A204.1 (cell line): ENCODE data around the gene CA10.

ENCODE experiments used
- FAIRE-seq: peaks from 2 replicates; lab custom pipeline; 2012; peaks lifted over from hg19 to GRCh38; lab: Jason Lieb, UNC

CA10 gene

DNA sequence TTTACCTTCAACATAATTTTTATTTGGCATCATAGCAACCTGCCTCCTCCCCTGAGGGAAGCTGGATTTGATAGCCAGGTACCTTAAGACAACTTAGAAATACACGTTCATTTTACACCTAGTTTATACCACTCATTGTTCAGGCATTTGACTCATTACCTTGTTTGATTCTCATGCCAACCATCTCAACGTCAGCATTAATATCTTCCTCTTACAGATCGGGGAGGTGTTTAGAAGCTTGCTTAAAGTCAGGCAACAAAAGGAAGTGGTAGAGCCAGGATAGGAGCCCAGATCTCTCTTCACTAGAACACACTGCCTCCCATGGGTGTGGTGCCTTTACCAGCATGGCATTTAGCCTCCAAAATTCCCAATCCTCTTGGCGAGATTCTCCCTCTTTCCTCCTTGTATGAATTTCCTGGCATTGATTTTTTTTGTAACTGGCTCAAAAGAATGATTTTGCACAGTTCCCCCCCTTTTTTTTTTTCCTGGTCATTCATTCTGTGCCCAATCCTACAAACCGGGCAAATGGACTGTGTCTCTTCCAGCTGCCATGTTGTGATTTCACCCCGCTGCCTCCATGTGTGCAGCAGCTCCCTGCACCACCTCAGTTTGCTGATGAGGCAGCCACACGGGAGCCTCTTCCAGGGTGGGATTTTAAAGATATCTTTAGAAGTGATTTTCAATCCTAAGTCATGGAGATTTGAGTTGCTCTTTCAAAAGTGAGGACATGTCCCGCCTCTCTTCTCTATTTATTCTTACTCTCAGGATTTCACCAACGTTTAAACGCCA is 514.6 kb downstream of the CA10 start:
- FAIRE-seq: no peak

DNA sequence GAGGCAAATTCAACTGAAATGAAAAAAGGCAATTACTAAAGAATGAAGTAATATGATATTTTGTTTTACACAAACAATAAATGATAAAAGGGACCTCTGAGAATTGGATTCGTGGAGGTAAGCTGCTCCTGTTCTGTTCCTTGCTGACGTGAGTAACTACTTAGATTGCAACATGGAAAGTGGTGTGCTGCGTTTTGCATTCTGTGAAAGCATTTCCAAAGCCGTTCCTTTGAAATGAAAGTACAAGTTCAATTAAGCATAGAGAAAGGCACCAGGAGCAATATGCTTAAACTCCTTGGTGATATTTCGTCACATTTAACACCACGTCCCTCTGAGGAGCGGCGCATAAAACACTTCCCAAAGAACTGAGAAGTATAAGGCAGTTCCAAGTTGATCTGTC is 516.5 kb downstream of the CA10 start:
- no peak for FAIRE-seq

- no peak for FAIRE-seq
Measured at GRCh38 chr17:51640108-51640622, 518.3 kb downstream of the CA10 start.

- no peak for FAIRE-seq
Measured at GRCh38 chr17:51638971-51639370, 519.5 kb downstream of the CA10 start.

DNA sequence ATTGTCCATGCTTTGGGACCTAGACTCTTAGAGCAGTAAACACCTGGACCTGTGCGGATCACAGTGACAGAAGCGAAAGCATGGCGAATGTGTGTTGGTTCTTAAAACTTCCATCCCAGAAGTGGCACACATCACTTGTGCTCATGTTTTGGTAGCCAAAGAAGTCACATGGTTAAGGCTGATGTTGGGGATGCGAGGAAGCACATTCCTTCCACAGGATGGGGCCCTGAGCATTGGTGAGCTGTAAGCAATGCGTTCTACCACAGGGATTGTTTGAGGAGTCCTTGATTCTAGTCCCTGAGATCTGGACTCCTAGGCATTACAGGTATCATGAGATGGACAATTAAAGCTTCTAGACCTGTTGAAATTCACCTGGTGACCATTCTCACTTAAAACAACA is 522.2 kb downstream of the CA10 start:
- no peak for FAIRE-seq

- FAIRE-seq: no peak
Measured at GRCh38 chr17:51630101-51630671, 528.3 kb downstream of the CA10 start.

GRCh38 chr17:51629232-51629631 is 529.3 kb downstream of the CA10 start:
- no peak for FAIRE-seq

GRCh38 chr17:51627779-51628178 is 530.7 kb downstream of the CA10 start:
- FAIRE-seq: no peak

- no peak for FAIRE-seq
Measured at GRCh38 chr17:51618476-51618875, 540.0 kb downstream of the CA10 start.

DNA sequence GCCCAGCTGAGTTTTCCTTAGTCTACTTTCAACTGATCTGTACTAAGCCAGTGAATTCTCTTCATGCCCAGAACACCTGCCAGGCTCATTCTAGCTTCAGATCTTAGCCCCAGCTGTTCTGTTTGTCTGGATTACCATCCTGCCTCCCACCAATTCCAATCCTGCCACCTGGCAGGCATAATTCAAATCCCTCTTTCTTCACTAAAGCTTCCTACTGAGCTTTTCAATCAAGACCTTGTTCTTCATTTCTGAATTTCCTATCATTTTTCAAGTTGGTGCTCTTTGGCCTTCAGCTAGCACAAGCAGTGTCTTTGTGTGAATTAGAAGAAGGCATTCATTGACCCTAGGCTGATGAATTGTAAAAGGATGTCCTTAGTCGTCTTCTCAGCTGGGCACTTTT is 540.5 kb downstream of the CA10 start:
- FAIRE-seq: no peak

DNA sequence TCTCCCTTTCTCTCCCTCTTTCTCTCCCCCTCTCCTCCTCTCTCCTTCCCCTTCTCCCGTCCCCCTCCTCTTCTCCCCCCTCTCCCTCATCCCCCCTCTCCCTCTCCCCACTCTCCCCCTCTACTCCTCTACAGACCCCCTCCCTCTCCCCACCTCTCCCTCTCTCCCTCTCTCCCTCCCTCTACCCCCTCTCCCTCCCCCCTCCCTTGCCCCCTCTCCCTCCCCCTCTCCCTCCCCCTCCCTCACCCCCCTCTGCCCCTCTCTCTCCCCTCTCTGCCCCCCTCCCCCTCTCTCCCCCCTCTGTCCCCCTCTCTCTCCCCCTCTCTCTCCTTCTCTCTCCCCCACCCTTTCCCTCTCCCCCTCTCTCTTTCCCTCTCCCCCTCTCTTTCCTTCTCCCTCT is 545.3 kb downstream of the CA10 start:
- FAIRE-seq: no peak

DNA sequence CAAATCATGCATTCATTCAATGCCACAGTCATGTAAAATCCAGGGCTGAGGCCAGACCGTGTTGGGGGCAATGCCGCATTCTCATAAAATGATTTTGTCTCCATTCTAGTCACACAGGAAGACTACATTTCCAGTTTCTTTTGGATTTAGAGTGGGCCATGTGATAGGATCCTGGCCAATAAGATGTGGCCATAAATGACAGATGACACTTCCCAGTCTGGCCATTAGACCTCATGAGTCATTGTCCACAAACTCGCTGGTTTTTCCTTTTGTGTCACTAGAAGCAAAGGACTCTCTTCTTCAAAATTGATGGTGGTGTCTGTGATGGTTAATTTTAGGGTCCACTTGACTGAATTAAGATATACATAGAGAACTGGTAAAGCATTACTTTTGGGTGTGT is 545.8 kb downstream of the CA10 start:
- no peak for FAIRE-seq

DNA sequence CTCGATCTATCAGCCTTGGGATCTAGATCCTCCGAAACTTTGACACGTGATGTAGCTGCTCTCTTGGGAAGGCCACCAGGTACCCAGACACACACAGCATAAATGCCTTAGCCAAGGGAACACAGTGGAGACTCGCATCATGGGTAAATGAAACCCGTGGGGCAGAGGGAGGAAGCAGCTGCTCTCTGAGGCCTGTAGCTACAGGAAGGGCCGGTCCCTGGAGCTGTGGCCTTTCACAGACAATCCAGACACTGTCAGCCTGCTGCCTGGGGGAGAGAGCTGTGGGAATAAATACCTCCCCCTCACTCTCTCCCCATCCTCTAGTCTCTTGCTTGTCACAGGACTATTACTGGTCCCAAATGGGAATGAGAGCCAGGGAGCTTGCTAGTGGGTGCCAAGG is 546.9 kb downstream of the CA10 start:
- no peak for FAIRE-seq

DNA sequence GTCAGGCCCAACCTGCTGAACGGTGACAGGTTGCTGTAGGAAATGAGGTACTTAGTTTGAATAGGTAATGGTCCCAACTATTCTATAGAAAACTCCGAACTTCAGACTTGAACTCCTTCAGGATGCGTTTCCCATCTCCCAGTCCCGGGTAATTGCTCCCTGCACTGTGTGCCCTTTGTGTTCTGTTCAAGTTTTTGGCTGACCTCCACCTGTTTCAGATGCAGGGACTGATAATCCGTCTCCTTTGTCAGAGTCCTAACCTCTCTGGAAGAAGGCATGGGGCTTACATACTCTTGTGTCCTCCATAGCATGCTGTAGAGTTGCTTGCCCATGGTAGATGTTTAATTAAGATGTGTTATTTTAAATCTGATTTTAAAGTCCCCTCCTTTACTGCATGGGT is 547.7 kb downstream of the CA10 start:
- FAIRE-seq: no peak

- no peak for FAIRE-seq
Measured at GRCh38 chr17:51610155-51610554, 548.4 kb downstream of the CA10 start.

- FAIRE-seq: no peak
Measured at GRCh38 chr17:51608251-51608933, 550.1 kb downstream of the CA10 start.

DNA sequence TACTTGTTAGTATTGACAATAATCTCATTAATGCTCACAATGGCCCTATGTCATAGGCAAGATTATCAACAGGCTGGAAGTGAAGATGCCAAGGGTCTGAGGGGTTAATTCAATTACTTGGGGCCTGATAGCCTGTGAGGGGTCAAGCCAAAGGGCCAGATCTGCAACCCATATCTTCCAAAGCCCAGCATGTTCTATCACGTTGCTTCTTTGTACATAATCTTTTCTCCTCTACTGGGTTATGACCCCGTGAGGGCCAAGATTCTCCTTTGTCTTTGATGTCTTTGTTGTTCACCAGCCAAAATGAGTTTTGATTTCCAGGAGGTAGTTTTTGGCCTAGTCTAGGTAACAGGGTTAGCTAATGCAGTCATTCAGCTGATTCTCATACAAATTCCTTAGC is 551.0 kb downstream of the CA10 start:
- no peak for FAIRE-seq

DNA sequence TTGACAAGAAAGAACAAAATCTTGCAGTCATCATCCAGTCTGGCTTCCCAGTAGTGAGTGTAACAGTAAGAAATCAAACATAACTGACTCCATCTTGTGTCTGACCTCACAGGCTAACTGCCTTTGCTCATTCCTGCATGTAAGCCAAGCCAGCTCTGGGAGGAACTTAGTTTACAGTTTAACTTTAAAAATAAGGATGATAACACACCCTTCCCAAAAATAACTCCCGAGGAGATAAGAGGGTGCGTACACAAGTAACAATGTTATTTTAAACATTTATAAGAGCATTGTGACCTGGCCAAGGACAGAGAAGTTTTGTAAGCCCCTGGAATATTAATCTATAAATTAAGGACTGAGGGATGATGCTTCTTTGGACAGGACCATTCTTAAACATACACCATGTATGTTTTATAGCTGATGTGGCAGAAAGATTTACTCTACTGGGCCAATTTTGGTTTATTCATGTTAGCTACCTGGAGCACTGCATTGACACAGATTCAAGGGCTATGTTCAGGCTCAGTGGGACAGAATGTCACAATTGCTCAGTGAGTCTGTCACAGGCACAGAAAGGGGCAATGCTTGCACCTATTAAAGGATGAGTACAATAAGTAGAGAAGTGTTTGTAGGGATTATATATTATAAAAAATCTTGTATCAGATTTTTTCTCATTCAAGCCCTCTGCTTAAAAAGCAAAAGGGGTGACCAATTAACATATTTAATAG is 554.1 kb downstream of the CA10 start:
- no peak for FAIRE-seq

DNA sequence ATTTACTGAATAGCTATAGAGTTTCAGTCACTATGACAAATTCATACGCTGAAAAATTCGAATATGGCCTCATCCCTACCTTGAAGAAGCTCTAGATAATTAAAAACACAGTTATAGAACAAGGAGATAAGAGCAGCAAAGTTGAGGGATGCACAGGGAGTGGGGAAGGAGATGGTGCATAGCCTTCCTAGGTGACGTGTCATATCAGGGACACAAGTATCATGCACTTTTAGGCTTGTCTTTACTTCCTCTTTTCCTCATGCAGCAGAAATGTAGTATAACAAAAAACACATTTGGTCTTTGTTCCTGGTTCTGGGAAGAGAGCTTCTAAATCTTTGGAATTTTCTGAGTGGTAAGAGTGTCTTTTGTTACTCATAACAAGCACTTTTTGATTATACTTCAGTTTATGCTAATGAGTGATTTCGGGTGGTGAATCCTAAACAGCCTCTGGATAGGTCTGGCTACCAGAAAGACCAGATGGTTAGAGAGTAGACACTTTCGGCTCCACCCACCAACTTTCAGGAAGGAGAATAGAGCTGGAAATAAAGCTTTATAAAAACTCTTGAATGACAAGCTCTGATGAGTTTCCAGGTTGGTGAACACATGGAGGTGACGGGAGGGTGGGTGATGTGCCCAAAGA is 556.8 kb downstream of the CA10 start:
- no peak for FAIRE-seq

- FAIRE-seq: no peak
Measured at GRCh38 chr17:51598824-51599223, 559.7 kb downstream of the CA10 start.

- no peak for FAIRE-seq
Measured at GRCh38 chr17:51597345-51597744, 561.2 kb downstream of the CA10 start.

- no peak for FAIRE-seq
Measured at GRCh38 chr17:51595826-51596398, 562.6 kb downstream of the CA10 start.
